ENCODE data around the gene CCHCR1. TPM values are rescaled to one million over a fixed set of nuclear protein-coding genes. Genes with fewer than 3 reads are reported as not detected.

Gene CCHCR1
- polyA plus RNA-seq, 3 donors, result 2.2 to 8.4 (median 2.8) TPM

- H3K9me3 Mint-ChIP-seq, result peaks cover 0 to 2% (median 0%) of the 10 kb centered on the region in 7 donors
- Histone ChIP-seq H3K4me2 (replicated peaks; ENCODE audit: extremely low read depth, low read length, poor library complexity, severe bottlenecking) (no peak overlapping the region), H3K9me3 (replicated peaks in 1 of 2; ENCODE audit: control insufficient read depth in 1 of 2, insufficient read depth in 1 of 2, low read length in 2 of 2) (no peaks in the 10 kb centered on the region), H3K36me3 (replicated peaks in 1 of 2; ENCODE audit: control insufficient read depth in 1 of 2, insufficient read depth in 2 of 2, low read length in 2 of 2) (no peaks in the 10 kb centered on the region), H3K27ac (ENCODE audit: low read depth in 1 of 2, low read length in 2 of 2) (no peak overlapping the region), H3K9ac (ENCODE audit: insufficient read depth, low read length, poor library complexity, severe bottlenecking) (no peak overlapping the region), H4K20me1 (ENCODE audit: insufficient read depth, low read length) (no peaks in the 10 kb centered on the region), H3K4me3 (replicated peaks in 1 of 3; ENCODE audit: low read depth in 2 of 3, low read length in 3 of 3) (no peak overlapping the region), H3K79me2 (ENCODE audit: insufficient read depth, low read length) (no peaks in the 10 kb centered on the region), H2AFZ (ENCODE audit: insufficient read depth, low read depth, low read length, poor library complexity, severe bottlenecking) (no peak overlapping the region), H3K4me1 (ENCODE audit: control insufficient read depth in 1 of 2, insufficient read depth in 2 of 2, low read length in 2 of 2) (no peaks in the 10 kb centered on the region), H3K27me3 (ENCODE audit: control insufficient read depth in 2 of 2, insufficient read depth in 2 of 2, low read length in 2 of 2) (no peaks in the 10 kb centered on the region)
- H3K4me1 Mint-ChIP-seq, result peaks cover 8% of the 10 kb centered on the region
- WGBS (ENCODE audit: insufficient coverage), result 65% methylated on average over 10 of the region's 12 CpGs
- no peak overlapping the region for H3K4me3 Mint-ChIP-seq
- intact Hi-C loops (cut with micrococcal nuclease), result no loop called here
- no peak overlapping the region for H3K27ac Mint-ChIP-seq
- TF ChIP-seq CTCF (IDR thresholded peaks at IDR 0.05), result no peak
- DNase-seq, result no peak
- H3K27me3 Mint-ChIP-seq (ENCODE audit: low read depth in 3 of 3), result peaks cover 4 to 10% (median 7%) of the 10 kb centered on the region in 3 donors
- H3K36me3 Mint-ChIP-seq, result no peaks in the 10 kb centered on the region
Observed at GRCh38 chr6:31125586-31126363, 31.8 kb downstream of the CCHCR1 start.

GRCh38 chr6:31125162-31125561 is 32.4 kb downstream of the CCHCR1 start:
- Mint-ChIP-seq H3K9me3 (peaks cover 0 to 2% (median 0%) of the 10 kb centered on the region in 7 donors), H3K27ac (no peak overlapping the region), H3K4me1 (peaks cover 8% of the 10 kb centered on the region), H3K27me3 (ENCODE audit: low read depth in 3 of 3) (peaks cover 4 to 10% (median 7%) of the 10 kb centered on the region in 3 donors), H3K4me3 (no peak overlapping the region), H3K36me3 (no peaks in the 10 kb centered on the region)
- H3K79me2 ChIP-seq (ENCODE audit: insufficient read depth, low read length), result no peaks in the 10 kb centered on the region
- H3K36me3 ChIP-seq (replicated peaks in 1 of 2; ENCODE audit: control insufficient read depth in 1 of 2, insufficient read depth in 2 of 2, low read length in 2 of 2), result no peaks in the 10 kb centered on the region
- DNase-seq, result no peak
- no peaks in the 10 kb centered on the region for H3K27me3 ChIP-seq (ENCODE audit: control insufficient read depth in 2 of 2, insufficient read depth in 2 of 2, low read length in 2 of 2)
- H3K4me3 ChIP-seq (replicated peaks in 1 of 3; ENCODE audit: low read depth in 2 of 3, low read length in 3 of 3), result no peak overlapping the region
- no peak overlapping the region for H3K9ac ChIP-seq (ENCODE audit: insufficient read depth, low read length, poor library complexity, severe bottlenecking)
- TF ChIP-seq CTCF (IDR thresholded peaks at IDR 0.05), result no peak
- H3K27ac ChIP-seq (ENCODE audit: low read depth in 1 of 2, low read length in 2 of 2), result no peak overlapping the region
- WGBS (ENCODE audit: insufficient coverage), result 51% methylated on average over 4 of the region's 8 CpGs
- H2AFZ ChIP-seq (ENCODE audit: insufficient read depth, low read depth, low read length, poor library complexity, severe bottlenecking), result no peak overlapping the region
- H3K9me3 ChIP-seq (replicated peaks in 1 of 2; ENCODE audit: control insufficient read depth in 1 of 2, insufficient read depth in 1 of 2, low read length in 2 of 2), result no peaks in the 10 kb centered on the region
- intact Hi-C loops (cut with micrococcal nuclease), result no loop called here
- H3K4me1 ChIP-seq (ENCODE audit: control insufficient read depth in 1 of 2, insufficient read depth in 2 of 2, low read length in 2 of 2), result no peaks in the 10 kb centered on the region
- H4K20me1 ChIP-seq (ENCODE audit: insufficient read depth, low read length), result no peaks in the 10 kb centered on the region
- H3K4me2 ChIP-seq (replicated peaks; ENCODE audit: extremely low read depth, low read length, poor library complexity, severe bottlenecking), result no peak overlapping the region
